NCI-H524 (cell line): ENCODE data around the gene STAT5B.
A peak's percentile ranks its signal among the peaks of the same experiment; 100 is the strongest.

Experiments
- DNase-seq, 2 experiments: peaks; one replicate each; lab custom pipeline; 2025; lab: John Stamatoyannopoulos, UW

The STAT5B gene

GRCh38 chr17:42179911-42180410 is 96.2 kb downstream of the STAT5B start:
- DNase-seq, result peak in 1 of 2 experiments; percentile 53

- no peak for DNase-seq
Measured at GRCh38 chr17:42179335-42179734, 96.9 kb downstream of the STAT5B start.

- no peak for DNase-seq
Measured at GRCh38 chr17:42178817-42179216, 97.4 kb downstream of the STAT5B start.

GRCh38 chr17:42177684-42178083 is 98.5 kb downstream of the STAT5B start:
- DNase-seq, result no peak

- no peak for DNase-seq
Measured at GRCh38 chr17:42174126-42174783, 101.9 kb downstream of the STAT5B start.

GRCh38 chr17:42171831-42172230 is 104.4 kb downstream of the STAT5B start:
- no peak for DNase-seq

- DNase-seq, result no peak
Measured at GRCh38 chr17:42169351-42169750, 106.8 kb downstream of the STAT5B start.

GRCh38 chr17:42167807-42168206 is 108.4 kb downstream of the STAT5B start:
- no peak for DNase-seq

GRCh38 chr17:42166196-42166763 is 109.9 kb downstream of the STAT5B start:
- no peak for DNase-seq

- no peak for DNase-seq
Measured at GRCh38 chr17:42165751-42166150, 110.4 kb downstream of the STAT5B start.

GRCh38 chr17:42163696-42164407 is 112.3 kb downstream of the STAT5B start:
- DNase-seq, result no peak

- DNase-seq, result peak in 1 of 2 experiments; percentile 16
Measured at GRCh38 chr17:42163113-42163512, 113.1 kb downstream of the STAT5B start.

GRCh38 chr17:42160531-42160910 is 115.7 kb downstream of the STAT5B start:
- no peak for DNase-seq

GRCh38 chr17:42159796-42160530 is 116.2 kb downstream of the STAT5B start:
- no peak for DNase-seq

GRCh38 chr17:42155614-42156045 is 120.6 kb downstream of the STAT5B start:
- DNase-seq, result no peak

GRCh38 chr17:42153919-42154742 is 122.1 kb downstream of the STAT5B start:
- DNase-seq, result no peak
